HepG2 (cell line): ENCODE data around the gene SLC9A1. TPM values are rescaled to one million over a fixed set of nuclear protein-coding genes. Genes with fewer than 3 reads are reported as not detected.

Experiments
- CBX1 ChIP-seq: IDR thresholded peaks from one replicate; pipeline ENCODE4 v1.6.1; 2016; ENCODE audit warnings: antibody characterized with exemption, low read depth
- ELF1 ChIP-seq: sonication (generic); formaldehyde crosslinking; IDR thresholded peaks from 2 replicates; pipeline ENCODE4 v1.4.0; 2020; ENCODE audit warnings: missing genetic modification reagents
- EP300 ChIP-seq, 3 experiments: sonication (generic) in 1 of 3; formaldehyde crosslinking in 1 of 3; IDR thresholded peaks; 2 replicates each; pipeline versions ENCODE4 v1.5.1 to v1.6.1; 2011 to 2020; ENCODE audit warnings: low read depth in 2 of 3, low read length in 2 of 3, borderline replicate concordance in 1 of 3, improper control_type of control experiment in 1 of 3, mild to moderate bottlenecking in 1 of 3, missing genetic modification reagents in 1 of 3, moderate library complexity in 1 of 3
- FOXA1 ChIP-seq, 2 experiments: fragments of 450-650 bp in 1 of 2; sonication (generic) in 1 of 2; formaldehyde crosslinking in 1 of 2; IDR thresholded peaks; 2 replicates each; pipeline versions ENCODE4 v1.4.0 to v1.6.1; 2016 to 2020; ENCODE audit warnings: missing genetic modification reagents in 1 of 2
- FOXO4 ChIP-seq: sonication (generic); formaldehyde crosslinking; conservative IDR thresholded peaks from 2 replicates; pipeline ENCODE4 v1.8.1; 2023; ENCODE audit warnings: missing genetic modification reagents
- KAT8 ChIP-seq: IDR thresholded peaks from 2 replicates; pipeline ENCODE4 v1.6.1; 2016; ENCODE audit warnings: missing genetic modification reagents, missing compliant biosample characterization
- KDM2A ChIP-seq: sonication (generic); formaldehyde crosslinking; IDR thresholded peaks from 2 replicates; pipeline ENCODE4 v1.4.0; 2020; ENCODE audit warnings: low read depth, missing genetic modification reagents, borderline replicate concordance
- MAX ChIP-seq: IDR thresholded peaks from 2 replicates; pipeline ENCODE4 v1.6.1; 2012; ENCODE audit warnings: inconsistent platforms
- NFE2L1 ChIP-seq: sonication (generic); formaldehyde crosslinking; IDR thresholded peaks from 2 replicates; pipeline ENCODE4 v1.4.0; 2020; ENCODE audit warnings: missing genetic modification reagents, mild to moderate bottlenecking, borderline replicate concordance
- SRSF9 ChIP-seq: fragments of 200-400 bp; formaldehyde crosslinking; IDR thresholded peaks from 2 replicates; pipeline ENCODE4 v1.6.1; 2018; ENCODE audit warnings: borderline replicate concordance, mild to moderate bottlenecking, low read depth, low read length; ENCODE audit not compliant: insufficient read depth, poor library complexity, severe bottlenecking
- TFAP4 ChIP-seq: sonication (generic); IDR thresholded peaks from 2 replicates; pipeline ENCODE4 v1.6.1; 2016; ENCODE audit warnings: low read depth, borderline replicate concordance
- ZNF12 ChIP-seq: sonication (generic); formaldehyde crosslinking; IDR thresholded peaks from 2 replicates; pipeline ENCODE4 v1.5.0; 2020; ENCODE audit warnings: missing genetic modification reagents
- ZNF225 ChIP-seq: sonication (generic); formaldehyde crosslinking; IDR thresholded peaks from 2 replicates; pipeline ENCODE4 v1.4.0; 2020; ENCODE audit warnings: mild to moderate bottlenecking, missing genetic modification reagents
- ZNF550 ChIP-seq: sonication (generic); formaldehyde crosslinking; IDR thresholded peaks from 2 replicates; pipeline ENCODE4 v1.4.0; 2020; ENCODE audit warnings: mild to moderate bottlenecking, missing genetic modification reagents, borderline replicate concordance
- ZNF619 ChIP-seq: sonication (generic); formaldehyde crosslinking; IDR thresholded peaks from 2 replicates; pipeline ENCODE4 v1.4.0; 2020; ENCODE audit warnings: mild to moderate bottlenecking, missing genetic modification reagents
- ZNF629 ChIP-seq: sonication (generic); formaldehyde crosslinking; conservative IDR thresholded peaks from 2 replicates; pipeline ENCODE4 v1.5.0; 2020; ENCODE audit warnings: missing genetic modification reagents
- ZNF646 ChIP-seq: sonication (generic); formaldehyde crosslinking; IDR thresholded peaks from 2 replicates; pipeline ENCODE4 v1.9.0; 2021; ENCODE audit warnings: mild to moderate bottlenecking, missing genetic modification reagents
- ZNF777 ChIP-seq: sonication (generic); formaldehyde crosslinking; IDR thresholded peaks from 2 replicates; pipeline ENCODE4 v1.4.0; 2020; ENCODE audit warnings: missing genetic modification reagents
- polyA plus RNA-seq, 8 experiments: library from polyadenylated mRNA; depleted of rRNA in 3 of 8; stranded (reverse) in 7 of 8; unstranded in 1 of 8; fragments of >200 nt; fragmentation: Illumina TruSeq in 4 of 8; extraction: Trizol in 4 of 8; gene quantifications; 2 replicates each; pipeline versions ENCODE4 v1.2.1 to v1.2.3, GENCODE V29; 2011 to 2016; ENCODE audit warnings: low read depth in 4 of 8, missing spikeins in 1 of 8, mixed read lengths in 1 of 8; ENCODE audit not compliant: insufficient read depth in 1 of 8
- total RNA-seq, 5 experiments: library from RNA; depleted of rRNA; stranded (reverse); fragments of >200 nt; fragmentation: Illumina TruSeq; extraction: Trizol; gene quantifications; 2 replicates each; pipeline ENCODE4 v1.2.3, GENCODE V29; 2016; ENCODE audit warnings: low read depth in 1 of 5

SLC9A1 gene
- total and polyA plus RNA-seq, 2 of the 13 experiments (the other 11 are each of a cell fraction or from before 2014, with no cell fraction given) = 1.4 to 2.9 TPM

- TF ChIP-seq TFAP4 (peak; percentile 53; the same call in 1 of the 2 replicates), EP300 (IDR thresholded peaks at IDR 0.05; ENCODE audit: low read depth in 2 of 2, low read length in 2 of 2) (no peak), EP300 (CRISPR knock-in tag; IDR thresholded peaks at IDR 0.05; ENCODE audit: borderline replicate concordance) (0 out of 2 replicates have a peak, but pooled peaks have one; percentile 29), ZNF629 (no peak), ZNF12 (CRISPR knock-in tag) (no peak), CBX1 (no peak), ZNF225 (no peak), NFE2L1 (CRISPR knock-in tag) (no peak), ZNF550 (CRISPR knock-in tag) (no peak), ZNF646 (CRISPR knock-in tag) (no peak), ZNF777 (no peak), FOXA1 (IDR thresholded peaks at IDR 0.05) (no peak), FOXA1 (CRISPR knock-in tag; IDR thresholded peaks at IDR 0.05) (no peak), KDM2A (0 out of 2 replicates have a peak, but pooled peaks have one; percentile 44), FOXO4 (CRISPR knock-in tag) (no peak), ELF1 (CRISPR knock-in tag) (0 out of 2 replicates have a peak, but pooled peaks have one; percentile 24), MAX (0 out of 2 replicates have a peak, but pooled peaks have one; percentile 29), SRSF9 (no peak), KAT8 (CRISPR knock-in tag) (no peak), ZNF619 (CRISPR knock-in tag) (no peak)
Observed at GRCh38 chr1:27111626-27112573, 43.0 kb downstream of the SLC9A1 start (continued).
